Hepatocyte (in vitro differentiated cells): ENCODE results near the gene TTK.

ENCODE experiments used
- CTCF ChIP-seq: fragments of 200-600 bp; sonication (generic); IDR thresholded peaks from 2 replicates; pipeline ENCODE4 v1.5.1; 2016; ENCODE audit warnings: antibody characterized with exemption, mild to moderate bottlenecking; ENCODE audit not compliant: poor library complexity
- EZH2 ChIP-seq: fragments of 200-600 bp; sonication (generic); IDR thresholded peaks from 2 replicates; pipeline ENCODE4 v1.6.1; 2016; ENCODE audit warnings: antibody characterized with exemption, mild to moderate bottlenecking, borderline replicate concordance
- EZH2phosphoT487 ChIP-seq: fragments of 200-600 bp; sonication (generic); IDR thresholded peaks from one replicate; pipeline ENCODE4 v1.6.1; 2018; ENCODE audit warnings: antibody characterized with exemption, mild to moderate bottlenecking, low read depth, moderate library complexity; ENCODE audit not compliant: unreplicated experiment, severe bottlenecking

DNA sequence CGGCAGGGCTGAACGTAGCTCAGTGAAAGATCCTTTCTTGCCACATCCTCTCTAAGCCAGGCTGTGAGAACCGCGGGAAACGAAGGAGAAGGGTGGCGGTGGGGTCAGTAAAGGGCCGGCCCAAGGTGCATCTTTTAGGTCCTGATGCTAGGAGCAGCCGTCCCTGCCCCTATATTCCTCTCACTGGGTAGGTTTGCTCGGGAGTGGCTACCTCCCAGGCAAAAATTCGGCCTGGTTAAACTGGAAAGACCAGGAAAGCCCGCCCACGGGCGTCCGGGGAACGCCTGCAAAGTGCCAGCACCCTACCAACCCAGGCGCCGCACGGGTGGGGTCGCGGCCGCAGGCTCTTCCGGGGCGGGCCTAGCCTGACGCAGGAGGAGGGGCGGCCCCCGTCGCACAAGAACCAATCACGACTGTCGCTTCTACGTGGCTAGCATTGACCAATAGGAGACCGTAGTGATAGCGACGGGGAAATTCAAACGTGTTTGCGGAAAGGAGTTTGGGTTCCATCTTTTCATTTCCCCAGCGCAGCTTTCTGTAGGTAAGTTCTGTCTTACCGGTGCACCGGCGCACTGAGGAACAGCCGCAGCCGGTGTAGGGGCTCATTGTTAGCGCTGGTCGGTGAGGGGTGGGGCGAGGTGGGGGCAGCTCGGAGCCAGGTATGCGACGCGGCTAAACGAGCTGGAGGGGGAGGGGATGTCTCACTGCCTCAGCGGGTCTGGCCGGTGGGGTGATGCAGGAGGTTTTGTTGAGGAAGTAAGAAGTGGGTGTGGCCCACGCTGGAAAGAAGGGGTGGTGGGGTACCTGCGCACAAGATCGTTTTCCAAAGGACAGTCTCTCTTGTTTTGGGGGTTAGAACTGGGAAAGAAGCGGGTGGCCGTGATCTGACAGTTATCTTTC lies at the start of gene TTK:
- TF ChIP-seq CTCF (no peak), EZH2phosphoT487 (no peak), EZH2 (no peak)
